GM19193 (cell line): ENCODE data around the gene RCAN1.
A peak's percentile ranks its signal among the peaks of the same experiment; 100 is the strongest.

ENCODE experiments used
- POLR2A ChIP-seq: IDR thresholded peaks from 4 replicates; pipeline ENCODE4 v1.6.1; 2011; ENCODE audit not compliant: insufficient read depth, insufficient read length; ENCODE audit errors: extremely low read depth

RCAN1 gene

DNA sequence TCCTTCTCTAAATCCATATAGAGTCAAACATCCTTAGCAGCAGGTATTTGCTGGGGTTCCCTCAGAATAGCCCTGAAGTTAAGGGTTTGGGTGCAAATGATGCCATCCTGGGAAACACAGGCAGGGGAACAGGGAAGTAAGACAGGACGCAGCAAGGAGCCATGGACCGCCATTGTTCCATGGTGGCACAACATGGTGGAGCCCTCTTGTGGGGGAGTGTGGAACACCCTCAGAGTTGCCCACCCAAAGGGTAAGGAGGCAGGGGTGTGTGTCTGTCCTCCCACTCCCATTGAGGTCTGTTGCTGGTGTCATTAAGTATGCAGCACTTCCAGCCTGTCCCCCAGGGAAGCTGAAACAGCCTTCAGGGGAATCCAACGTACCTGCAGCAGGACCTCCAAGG is 20.4 kb upstream of the RCAN1 start:
- no peak for TF ChIP-seq POLR2A

DNA sequence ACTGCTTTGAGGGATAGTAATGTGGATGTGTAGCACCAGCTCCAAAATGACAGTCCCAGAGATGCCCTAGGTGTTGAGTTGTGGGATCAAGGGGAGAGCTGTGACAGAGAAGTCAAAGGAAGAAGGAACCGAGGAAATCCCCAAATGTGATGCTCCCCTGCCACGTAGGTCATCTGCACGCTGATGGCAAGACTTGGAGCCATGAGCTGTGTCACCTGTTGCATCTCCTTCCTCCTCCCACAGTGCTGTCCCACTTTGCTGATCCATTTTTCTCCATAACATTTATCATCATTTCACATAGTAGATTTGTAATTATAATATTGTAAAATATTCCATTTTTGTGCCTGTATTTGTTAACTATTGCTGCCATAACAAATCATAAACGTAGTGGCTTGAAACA is 17.6 kb upstream of the RCAN1 start:
- TF ChIP-seq POLR2A, result no peak

DNA sequence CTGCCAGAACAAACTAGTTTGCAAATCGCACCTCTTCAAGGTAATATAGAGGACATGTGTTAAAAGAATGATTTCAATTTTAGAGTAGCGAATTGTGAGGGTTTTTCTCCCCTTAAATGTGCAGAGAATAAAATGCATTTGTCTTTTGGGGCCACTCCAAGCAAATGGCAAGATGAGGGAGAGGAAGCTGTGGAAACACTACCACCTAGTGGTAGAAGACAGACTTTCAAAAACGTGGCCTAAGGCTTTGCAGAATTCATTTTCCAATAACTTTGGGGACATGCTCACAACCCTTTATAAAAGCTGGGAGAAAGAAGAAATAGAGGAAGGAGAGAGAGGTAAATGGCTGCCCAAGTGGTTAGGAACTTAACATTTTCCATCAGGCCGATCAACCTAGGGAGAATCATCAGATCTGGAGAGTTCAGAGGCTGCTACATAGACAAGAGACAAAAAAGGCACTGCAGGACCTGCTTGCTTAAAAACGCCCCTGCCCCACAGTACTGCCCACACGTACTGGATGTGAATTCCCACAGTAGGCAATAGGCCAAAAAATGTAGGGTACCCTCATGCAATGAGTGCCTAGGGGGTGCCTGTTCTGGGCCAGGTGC is 15.7 kb upstream of the RCAN1 start:
- TF ChIP-seq POLR2A, result no peak

DNA sequence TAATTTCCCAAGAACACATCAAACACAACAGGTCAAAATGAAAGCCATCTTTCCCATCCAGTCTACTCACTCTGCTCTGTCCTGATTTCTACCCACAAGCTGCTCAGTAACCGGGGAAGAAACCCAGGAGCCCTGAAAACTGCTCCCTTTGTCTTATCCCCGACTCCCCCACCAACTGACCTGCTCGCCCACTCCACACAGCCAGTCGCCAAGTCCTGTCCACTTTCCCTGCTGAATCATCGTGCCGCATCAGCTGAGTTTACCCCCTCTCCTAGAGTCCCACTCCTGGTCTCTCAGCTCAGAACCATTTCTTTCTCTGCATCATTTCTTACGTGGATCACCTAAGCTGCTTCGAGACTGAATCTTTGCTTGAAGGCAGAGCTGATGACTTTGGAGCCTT is 11.2 kb upstream of the RCAN1 start:
- no peak for TF ChIP-seq POLR2A

DNA sequence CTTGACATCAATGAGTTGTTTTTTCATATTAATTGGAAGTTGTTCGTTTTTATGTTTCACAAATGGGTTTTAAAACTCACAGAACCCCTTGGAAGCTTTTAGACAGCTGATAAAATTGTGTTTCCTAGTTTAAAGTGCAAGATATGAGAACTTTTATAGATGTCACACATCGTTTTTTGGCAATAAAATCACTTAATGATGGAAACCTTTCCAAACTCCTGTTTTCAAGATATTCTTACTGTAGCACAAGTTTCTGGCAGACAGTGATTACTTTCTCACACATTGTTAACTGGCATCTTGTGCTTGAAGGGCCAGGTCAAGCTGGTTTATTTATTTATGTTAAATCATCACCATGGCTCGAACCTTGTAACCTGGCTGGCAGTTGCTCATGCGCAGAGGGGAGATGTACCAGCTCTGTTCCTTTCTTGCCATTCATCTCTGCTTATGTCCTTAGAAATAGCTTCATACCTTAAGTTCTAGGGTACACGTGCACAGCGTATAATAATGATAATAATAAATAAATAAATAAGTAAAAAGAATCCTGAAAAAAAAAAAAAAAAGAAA is 10.2 kb upstream of the RCAN1 start:
- TF ChIP-seq POLR2A, result no peak

DNA sequence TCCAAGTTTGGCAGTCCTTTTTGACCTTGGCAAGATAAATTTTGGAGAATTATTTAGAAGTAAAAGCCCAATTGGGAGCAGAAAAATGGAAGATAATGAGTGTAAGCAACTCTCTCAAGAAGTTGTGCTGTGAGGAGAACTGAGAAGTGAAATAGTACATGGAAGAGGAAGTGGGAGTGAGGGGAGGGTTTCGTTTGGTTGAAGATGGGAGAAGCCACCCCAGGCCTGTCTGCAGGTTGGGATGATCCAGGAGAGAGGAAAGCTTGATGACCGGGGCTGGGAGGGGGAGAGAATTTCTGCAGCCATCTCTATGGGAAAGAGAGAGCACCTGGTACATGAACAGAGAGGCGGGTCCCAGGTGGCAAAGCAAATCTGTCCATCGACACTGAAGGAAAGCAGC is 8.6 kb upstream of the RCAN1 start:
- no peak for TF ChIP-seq POLR2A

DNA sequence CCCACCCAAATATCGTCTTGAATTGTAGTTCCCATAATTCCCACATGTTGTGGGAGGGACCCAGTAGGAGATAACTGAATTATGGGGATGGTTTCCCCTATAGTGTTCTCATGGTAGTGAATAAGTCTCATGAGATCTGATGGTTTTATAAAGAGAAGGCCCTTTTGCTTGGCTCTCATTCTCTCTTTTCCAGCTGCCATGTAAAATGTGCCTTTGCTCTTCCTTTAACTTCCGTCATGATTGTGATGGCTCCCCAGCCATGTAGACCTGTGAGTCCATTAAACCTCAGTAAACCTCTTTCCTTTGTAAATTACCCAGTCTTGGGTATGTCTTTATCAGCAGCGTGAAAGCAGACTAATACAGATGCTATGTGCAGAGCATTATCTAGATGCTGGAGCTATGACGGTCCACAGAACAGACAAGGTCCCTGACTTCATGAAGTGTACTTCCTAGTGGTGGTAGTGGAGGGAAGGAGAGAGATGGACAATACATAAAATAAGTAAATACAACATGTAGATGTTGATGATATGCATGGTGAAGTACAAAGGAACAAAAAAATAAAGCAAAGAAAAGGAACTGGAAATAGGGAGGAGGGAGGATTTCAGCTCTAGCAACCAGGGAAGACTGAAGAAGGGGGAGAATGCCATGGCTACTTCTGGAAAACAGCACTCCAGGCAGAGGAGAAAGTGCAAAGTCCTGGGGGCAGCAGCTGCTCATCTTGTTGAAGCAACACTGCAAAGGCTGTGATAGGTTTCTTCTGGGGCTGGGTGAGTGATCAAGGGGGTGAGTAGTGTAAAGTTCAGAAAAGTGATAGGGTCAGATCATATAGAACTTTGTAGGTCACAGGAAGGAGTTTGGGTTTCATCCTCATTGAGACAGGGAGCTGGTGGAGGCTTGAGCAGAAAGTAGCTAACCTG is 6.8 kb upstream of the RCAN1 start:
- TF ChIP-seq POLR2A, result no peak

DNA sequence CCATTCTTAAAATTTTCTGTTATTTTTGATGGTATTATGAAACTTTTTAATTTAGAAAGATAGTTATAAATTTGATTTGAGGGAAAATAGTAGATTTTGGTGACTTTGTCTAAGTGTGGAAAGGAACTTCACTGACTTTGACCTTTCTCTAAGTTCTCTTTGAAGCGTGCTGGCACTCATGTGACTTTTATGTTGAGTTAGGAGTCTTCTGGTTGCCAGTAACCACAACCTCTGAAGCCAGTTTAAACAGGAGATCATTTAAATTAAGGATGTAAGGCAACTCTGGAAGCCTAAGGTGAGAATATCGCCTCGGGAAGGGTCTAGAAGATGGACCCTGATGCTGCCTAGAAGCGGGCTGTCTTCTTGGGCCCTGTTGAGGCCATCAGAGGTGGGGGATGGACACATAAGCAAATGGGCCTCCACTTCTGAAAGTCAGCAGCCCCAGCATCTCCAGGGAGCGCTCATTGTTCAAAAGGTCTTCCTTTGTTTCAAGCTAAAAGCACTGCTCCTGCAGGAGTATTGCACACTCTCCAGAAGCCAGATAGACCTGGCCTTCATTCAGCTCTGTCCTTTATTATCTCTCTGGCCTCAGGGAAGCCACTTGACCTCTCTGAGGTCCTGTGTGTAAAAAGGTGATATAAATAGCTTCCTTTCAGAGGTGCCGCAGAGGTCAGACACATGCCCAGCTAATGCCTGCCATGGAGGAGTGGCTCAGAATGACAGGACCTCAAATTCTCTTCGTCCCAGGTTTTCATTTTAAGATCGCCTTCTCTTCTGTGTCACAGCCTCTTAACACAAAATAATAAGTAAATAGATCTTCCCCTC is 5.1 kb upstream of the RCAN1 start:
- TF ChIP-seq POLR2A, result no peak

DNA sequence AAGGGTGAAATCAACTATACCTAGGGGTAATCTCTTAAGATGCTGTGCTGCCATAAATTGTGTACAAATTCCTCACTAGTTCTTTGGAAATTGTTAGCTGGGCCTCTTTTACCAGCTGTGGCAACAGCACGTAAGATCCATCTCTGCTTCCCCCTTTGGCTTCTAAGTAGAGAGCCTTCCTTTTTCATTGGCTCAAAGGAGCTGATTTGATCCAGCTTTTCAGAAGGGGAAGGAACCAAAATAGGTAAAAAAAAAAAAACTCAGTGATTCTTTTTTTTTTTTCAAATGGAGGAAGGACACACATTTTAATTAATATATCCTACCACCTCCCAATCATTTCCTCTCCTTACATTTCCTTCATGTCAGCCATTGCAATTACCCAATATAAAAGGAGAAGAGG is 4.0 kb upstream of the RCAN1 start:
- no peak for TF ChIP-seq POLR2A

DNA sequence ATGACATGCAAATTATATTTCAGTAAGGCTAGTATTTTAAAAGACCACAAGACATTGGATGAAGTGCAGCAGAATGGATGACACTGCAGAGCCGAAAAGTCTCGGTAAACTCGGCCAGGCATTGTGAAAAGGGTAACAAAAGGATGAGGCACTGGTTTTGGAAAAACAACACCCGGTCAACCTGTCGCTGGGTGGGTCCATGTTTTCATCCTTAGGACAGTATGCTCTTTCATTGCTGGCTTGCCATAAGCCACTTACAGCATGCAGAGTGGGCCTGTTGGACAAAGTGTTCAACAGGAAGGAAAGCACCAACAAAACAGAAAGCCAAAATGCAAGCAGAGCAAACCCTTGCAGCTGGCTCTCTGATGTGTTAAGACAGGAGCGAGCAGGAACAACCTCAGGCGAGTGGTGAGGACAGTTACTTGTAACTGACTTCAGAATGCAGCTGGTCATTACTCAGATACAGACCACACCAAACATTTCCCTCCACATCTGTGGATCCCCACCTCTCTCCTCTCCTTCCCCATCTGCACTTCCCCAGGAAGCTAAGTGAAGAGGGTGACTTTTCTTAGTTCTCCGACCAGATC is 2.9 kb upstream of the RCAN1 start:
- no peak for TF ChIP-seq POLR2A

DNA sequence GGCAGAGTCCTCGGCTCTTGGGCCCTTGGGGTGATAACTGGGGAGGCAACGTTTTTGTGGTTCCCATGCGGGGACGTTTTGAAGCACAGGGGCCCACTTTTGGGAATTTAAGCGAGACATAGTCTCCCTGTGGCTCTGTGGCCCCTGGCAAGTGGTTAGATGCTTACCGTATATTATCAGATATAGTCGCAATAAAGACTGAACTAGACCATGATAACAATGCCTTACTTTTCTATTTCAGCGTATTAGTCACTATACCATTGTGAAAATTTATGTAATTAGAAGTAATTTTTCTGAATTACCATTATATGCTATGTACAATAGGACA is 538 bp upstream of the RCAN1 start:
- TF ChIP-seq POLR2A, result peak; percentile 50

DNA sequence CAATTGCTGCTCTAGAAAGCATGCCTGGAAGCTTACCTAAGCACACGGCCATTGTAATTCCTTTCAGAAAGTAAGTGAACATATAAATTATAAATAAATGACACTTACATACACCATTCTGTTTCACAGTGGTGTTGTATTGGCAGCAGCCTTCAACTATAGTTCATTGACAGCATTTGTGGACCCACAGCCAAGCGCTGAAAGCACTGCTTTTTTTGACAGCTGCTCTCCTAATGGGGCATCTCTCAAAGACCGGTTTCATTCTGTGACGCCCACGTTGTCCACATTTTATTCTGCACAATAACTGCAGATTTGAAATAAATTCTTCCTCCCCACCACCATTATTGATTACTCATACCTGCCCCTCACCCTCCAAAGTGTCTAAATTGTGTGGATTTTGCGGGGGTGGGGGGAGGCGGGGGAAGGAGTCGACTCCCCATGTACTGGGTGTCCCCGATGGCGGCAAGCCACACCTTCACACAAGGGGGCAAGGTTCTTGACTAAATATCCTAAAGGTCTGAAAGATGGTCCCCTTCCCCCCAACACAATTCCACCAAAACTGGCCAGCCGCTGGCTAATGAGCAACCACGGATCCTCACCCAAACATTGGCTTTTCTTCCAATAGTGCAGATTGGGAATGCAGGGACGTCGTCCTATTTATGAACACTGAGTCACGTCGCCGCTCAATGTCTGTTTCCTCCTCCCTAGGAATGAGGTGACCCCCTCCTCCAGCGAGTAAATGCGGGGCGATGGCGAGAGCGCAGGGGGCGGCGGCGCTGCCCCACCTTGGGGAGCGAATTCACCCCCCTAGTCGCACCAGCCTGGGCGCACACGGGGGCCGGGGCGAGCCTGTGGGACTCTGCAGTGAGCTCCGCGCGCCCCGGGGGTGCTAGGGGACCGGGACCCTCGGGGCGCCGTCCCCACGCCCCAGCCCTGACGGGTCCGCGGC is 960 bp downstream of the RCAN1 start:
- TF ChIP-seq POLR2A, result no peak

DNA sequence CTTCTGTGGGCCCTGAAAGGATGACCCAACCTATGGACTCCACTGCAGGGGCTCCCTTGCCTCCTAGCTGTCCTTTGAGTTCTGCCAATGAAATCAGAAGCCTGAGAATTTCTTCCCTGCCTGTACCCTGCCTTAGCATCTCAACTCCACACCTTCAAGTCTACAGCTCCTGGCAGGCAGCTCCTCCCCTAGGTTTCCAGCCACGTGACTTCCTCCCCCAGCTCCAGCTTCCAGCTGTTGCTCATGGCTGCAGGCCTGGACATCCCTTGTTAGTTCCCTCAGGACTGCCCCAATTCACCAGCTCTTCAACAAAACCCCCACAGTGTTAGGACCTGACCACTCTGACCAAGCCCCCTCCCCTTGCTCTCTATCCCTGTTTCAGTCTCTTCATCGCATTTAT is 2.4 kb downstream of the RCAN1 start:
- TF ChIP-seq POLR2A, result no peak

DNA sequence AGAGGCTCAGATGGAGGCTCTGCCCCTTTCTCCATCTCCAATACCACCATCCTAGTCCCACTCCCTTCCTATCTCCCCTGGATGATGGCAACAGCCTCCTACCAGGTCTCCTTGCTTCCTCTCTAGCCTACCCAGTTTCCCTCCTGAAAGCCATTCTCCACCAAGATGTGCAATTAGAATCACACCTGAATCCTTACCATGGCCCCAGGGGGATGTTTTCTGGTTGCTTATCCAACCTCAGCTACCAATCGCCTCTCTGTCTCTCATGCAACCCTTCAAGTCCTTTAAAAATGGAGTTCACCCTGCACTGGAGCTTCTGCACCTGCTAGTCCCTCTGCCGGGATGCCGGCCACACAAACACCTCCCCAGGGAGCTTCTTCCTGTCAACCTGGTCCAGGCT is 2.9 kb downstream of the RCAN1 start:
- no peak for TF ChIP-seq POLR2A

DNA sequence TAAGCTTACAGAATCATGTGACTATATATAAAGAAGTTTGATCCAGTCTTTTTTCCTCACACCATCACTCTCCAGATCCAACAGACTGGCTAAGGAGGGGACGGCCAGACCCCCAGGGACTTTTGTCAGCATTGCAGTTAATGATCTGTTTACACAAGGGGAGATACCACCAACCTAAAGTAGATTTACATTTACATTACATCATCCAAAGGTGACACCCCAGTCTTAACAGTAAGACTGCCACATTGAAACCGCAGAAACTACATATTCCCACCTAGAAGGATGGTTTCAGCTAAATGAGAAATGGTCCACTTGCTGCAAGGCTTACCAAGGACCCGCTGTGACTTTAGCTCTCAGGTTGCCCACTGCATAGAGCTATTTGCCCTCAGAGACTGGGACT is 3.4 kb downstream of the RCAN1 start:
- no peak for TF ChIP-seq POLR2A
